Measurements from ENCODE around the gene DCP1B.

GRCh38 chr12:1896964-1897363, 107.3 kb downstream of the DCP1B start:
- TF ChIP-seq GATA3 (IDR thresholded peaks at IDR 0.05; ENCODE audit: low read depth, low read length) (no peak), GATA2 (IDR thresholded peaks at IDR 0.05; ENCODE audit: low read depth, low read length) (no peak)

Data from SH-SY5Y (cell line).